CD4-positive, alpha-beta T cell treated with Interleukin-4 for 4 hours (primary cell): ENCODE data around the gene MXD3.

ENCODE experiments used
- DNase-seq: peaks from one replicate; pipeline ENCODE4 v3.0.0-alpha.2; 2020

Gene MXD3

DNA sequence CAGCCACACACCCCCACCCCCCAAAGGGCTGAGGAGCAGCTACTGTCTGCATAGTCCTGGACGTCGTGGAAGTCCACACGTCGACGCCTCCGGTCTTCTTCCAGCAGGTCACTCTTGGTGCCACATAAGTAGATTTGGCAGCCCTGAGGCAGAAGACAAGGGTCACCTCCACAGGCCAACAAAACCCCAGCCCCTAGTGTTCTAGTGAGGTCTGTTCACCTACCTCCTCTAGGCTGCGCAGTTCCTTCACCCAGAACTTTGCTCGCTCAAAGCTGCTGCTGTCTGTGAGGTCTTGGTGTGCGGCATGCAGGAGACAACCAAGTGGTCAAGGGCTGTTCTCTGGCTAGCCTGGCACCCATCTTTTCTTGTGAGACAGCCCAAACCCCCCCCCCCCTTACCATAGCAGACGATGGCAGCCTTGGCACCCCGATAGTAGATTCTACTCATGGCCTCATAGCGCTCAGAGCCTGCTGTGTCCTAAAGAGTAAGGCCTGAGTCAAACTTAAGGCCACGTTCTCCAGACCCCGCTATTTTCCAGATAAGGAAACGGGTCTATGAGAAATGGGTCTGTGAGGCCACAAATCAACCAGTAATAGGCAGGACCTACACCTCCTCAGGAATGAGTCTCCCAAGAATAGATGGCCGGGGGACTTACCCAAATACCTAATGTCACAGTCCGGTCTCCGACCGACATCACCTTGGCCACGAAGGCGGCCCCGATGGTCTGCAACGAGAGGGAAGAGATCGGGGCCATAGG, 9.2 kb downstream of the MXD3 start:
- DNase-seq = no peak

DNA sequence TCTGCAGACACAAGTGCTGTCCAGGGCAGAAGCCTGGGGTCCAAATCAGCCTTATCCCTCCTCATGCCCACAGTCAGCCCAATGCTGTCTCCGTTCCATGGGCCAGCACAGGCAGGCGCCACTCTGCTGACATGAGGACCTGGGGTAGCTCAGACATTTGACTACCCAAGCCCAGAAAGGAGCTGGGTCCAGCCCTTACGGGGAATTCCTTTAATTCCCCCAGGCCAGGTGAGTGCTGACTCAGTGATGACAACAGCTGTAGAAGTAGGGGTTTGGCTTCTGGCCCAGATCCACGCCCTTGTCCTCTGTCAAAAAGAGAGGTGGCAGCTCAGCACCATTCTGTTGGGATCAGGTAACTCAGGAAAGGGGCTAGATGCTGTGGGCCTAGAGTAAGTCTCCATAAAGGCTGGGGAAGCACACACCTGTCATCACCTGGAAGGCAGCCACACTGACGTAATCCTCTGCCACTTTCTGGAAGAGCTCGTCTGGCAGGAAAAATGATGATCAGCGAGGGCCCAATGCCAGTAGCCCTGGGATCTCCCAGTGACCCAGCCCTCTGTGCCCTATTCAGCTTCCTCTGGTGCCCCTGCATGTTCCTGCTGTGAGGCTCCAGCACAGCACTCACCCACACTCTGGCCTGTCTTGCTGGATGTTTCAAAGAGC, 10.1 kb downstream of the MXD3 start:
- peak; percentile 41 for DNase-seq

DNA sequence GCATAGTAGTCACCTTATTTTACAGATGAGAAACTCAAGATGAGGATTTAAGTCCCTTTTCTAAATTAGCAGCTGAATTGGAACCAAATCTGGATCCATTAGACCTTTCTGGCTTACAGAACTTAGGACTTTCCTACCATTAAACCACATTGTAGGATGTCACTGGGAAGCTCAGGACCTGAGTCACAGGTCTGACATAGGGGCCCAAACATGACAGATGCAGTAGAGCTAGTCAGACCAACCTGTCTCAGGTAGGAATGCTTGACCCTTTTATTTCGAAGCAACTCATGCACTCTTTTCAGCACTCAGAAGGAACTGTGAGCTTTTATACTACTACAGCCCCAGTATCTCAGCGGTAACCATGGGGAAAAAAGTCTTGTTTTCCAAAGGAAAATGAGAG, 10.7 kb downstream of the MXD3 start:
- no peak for DNase-seq

DNA sequence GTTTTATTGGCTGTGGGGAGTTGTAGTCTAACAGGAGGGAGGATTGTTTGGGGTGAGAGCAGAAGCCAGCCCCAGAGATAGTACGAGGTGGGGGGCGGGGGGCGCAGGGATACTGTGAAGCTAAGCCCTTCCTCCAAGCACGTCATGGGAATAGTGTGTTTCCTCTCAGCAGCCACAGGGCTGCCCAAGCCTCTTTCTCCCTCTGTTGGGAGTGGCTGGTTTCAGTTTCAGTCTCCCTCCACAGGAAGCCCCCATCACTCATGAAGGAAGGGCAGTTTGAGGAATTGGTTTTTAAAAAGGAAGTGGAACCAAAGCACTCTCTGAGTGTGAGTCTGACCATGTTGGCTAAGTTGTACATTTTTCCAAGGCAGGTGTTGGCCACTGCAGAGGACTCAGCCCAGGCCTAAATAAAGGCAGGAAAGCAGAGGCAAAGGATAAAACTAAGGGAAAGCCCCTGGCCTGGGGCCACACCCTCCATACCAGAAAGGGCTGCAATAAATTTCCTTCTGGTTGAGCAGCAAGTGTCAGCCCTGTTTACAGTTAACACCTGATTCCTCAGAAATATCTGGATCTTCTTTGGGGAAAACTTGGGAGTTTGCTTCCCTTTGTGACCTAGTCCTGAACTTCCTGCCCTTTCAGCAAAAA, 11.3 kb downstream of the MXD3 start:
- DNase-seq = peak; percentile 71

DNA sequence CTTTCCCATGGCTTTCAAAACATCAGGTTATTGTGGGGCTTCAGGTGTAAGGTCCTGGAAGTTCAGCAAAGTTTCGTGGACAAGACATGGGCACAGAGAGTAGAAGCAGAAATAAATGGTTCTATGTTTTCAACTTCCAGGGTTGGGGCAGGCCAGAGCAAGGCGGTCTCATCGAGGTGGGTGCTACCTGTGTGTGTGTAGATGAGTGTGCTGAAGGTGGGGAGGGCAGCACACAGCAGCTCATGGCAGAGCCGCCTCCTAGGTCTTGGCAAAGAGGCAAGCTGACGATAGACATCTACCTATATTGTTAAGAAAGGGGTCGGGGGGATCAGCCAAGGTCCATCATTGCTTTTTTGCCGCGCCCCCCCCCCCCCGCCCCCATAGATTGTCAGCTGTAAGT, 12.0 kb downstream of the MXD3 start:
- DNase-seq = no peak

DNA sequence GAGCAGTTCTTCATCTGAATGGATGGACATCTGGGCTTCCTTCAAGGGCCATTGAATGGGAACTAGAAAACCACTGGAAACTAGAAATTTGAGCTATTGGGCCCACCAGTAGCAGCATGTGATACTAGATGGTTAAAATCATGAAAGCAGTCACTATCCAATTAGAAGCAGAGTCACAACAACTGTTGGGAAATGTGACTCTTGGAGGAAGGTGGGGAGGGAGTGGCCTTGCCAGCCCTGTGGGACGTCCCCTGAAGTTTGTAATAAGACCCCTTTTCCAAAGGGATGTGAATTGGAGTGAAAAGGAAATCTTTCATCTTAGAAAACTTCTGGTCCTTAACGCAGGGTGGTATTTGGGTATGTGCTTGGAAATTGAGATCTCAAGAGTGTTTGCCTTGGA, 13.8 kb downstream of the MXD3 start:
- DNase-seq = no peak

DNA sequence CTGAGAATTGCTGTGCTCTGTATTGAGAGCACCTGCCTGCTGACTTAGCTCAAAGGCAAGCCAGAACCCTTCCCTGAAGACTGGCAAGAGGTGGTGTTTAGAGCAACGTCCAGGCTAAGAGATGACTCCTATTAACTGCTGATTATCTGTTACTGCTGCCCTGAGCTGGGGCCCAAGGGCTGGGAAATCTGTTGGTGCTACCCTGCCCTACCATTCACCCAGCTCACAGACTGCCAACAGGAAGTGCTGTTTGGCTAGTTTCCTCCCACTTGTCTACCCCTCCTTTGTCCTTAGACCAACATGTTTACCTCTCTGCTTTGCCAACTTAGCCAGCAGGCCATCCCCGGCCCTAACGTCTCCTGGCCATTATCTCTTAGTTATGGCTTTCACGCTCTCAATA, 15.1 kb downstream of the MXD3 start:
- no peak for DNase-seq

DNA sequence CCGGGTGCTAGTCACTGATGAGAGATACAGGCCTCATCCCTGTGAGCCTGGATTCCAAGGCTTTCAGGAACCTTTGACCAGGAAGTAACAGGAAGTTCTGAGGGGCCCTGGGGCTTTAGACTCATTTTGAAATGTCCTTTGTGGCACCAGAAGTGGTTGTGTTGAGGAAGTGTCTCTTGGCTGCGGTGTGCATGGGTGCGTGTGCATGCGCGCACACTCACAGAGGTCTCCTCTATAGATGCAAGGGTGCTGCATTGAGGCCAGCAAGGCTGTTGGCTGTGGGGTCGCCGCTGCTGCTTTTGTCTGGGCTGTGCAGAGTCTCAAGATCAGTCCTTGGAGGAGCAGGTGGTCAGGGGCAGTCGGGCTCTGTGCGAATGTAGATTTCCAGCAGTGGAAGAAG, 15.8 kb downstream of the MXD3 start:
- DNase-seq = no peak

DNA sequence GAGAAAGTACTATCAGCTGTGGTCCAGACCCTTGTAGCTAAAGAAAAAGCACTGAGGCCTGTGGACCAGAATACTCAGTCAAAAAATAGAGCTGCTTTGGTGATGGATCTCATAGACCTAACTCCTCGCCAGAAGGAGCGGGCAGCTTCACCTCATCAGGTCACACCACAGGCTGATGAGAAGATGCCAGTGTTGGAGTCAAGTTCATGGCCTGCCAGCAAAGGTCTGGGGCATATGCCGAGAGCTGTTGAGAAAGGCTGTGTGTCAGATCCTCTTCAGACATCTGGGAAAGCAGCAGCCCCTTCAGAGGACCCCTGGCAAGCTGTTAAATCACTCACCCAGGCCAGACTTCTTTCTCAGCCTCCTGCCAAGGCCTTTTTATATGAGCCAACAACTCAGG, 17.1 kb downstream of the MXD3 start:
- no peak for DNase-seq

DNA sequence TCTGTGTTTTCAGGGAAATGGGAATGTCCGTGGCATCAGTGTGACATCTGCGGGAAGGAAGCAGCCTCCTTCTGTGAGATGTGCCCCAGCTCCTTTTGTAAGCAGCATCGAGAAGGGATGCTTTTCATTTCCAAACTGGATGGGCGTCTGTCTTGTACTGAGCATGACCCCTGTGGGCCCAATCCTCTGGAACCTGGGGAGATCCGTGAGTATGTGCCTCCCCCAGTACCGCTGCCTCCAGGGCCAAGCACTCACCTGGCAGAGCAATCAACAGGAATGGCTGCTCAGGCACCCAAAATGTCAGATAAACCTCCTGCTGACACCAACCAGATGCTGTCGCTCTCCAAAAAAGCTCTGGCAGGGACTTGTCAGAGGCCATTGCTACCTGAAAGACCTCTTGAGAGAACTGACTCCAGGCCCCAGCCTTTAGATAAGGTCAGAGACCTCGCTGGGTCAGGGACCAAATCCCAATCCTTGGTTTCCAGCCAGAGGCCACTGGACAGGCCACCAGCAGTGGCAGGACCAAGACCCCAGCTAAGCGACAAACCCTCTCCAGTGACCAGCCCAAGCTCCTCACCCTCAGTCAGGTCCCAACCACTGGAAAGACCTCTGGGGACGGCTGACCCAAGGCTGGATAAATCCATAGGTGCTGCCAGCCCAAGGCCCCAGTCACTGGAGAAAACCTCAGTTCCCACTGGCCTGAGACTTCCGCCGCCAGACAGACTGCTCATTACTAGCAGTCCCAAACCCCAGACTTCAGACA, 17.7 kb downstream of the MXD3 start:
- DNase-seq = no peak

DNA sequence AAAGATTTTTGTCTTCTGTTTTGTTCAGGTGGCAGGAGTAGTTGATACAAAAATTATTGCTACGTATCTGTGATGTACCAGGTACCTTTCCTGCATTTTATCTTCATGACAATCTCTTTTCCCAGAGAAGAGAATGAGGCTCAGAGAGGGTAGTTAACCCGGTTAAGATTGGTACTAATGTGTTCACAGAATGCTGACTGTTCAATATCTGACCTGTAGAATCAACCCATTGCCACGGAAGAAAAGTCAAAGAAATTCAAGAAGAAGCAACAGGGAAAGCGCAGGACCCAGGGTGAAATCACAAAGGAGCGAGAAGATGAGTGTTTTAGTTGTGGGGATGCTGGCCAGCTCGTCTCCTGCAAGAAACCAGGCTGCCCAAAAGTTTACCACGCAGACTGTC, 20.0 kb downstream of the MXD3 start:
- no peak for DNase-seq

DNA sequence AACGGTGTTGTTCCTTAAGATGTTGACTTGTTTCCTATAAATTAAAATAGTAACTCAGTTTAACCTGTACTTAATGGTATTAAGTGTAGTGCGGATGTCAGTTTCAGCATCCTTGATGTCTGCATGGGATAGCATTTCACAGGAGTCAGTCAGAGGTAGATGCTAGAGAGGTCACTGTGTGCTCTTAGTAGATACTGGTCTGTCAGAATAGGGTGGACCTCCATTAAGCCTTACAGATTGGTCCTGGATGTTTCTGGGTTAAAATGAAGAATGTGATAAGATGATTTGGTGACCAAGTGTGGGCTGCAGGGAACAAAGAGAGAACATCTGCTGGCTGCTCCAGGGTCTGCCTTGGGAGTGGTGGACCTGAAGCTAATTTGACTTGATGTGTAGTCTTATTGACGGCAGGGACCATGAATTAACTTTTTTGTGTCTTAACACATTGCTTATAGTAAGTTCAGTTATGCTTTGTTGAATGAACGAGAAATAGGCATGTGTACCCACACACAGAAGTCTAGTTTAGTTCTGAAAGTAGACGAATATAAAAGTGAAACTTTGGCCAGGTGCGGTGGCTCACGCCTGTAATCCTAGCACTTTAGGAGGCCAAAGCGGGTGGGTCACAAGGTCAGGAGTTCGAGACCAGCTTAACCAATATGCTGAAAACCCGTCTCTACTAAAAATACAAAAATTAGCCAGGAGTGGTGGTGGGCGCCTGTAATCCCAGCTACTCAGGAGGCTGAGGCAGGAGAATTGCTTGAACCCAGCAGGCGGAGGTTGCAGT, 20.7 kb downstream of the MXD3 start:
- DNase-seq = no peak

DNA sequence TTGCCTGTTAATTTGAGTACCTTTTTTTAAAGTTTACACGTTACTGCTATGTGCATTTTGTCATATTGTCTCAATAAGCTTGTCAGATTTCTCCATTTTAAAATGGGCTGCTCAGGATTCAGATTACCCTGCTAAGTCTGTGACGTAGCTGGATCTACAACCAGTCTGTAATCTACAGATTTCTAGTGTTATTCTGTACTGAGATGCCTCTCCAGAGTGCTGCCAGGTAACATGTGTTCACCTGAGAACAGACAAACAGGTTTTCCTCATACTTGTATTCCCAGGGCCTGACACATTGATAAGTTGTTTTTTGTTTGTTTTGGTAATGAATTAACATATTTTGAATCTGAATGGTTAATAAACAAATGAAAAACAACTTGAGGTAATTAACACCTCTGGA, 23.5 kb downstream of the MXD3 start:
- no peak for DNase-seq

DNA sequence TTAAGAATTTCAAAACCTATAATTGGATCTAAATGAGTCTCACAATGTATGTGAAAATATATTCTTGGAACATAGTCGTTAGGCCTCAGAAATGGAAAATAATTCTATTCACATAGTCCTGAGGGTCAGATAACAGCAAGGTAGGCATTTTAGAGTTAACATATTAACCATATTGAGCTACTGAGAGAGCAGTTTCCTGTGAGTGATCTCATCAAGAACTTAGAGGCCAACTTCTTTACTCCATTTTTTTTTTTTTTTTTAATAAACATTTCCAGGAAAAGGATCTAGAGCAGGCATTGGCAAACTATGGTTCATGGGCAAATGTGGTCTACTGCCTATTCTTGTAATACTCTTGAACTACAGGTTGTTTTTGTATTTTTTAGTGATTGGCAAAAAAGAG, 34.8 kb downstream of the MXD3 start:
- DNase-seq = no peak

DNA sequence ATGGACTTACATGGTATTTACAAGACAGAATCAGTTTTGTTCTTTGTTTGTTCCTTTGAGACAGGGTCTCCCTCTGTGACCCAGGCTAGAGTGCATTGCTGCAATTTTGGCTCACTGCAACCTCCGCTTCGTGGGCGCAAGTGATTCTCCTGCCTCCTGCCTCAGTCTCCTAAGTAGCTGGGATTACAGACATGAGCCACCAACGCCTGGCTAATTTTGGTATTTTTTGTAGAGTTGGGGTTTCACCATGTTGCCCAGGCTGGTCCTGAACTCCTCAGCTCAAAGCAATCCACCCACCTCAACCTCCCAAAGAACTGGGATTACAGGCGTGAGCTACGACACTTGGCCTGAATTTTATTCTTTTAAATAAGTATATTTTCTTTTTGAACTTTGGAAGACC, 35.8 kb downstream of the MXD3 start:
- DNase-seq = no peak

DNA sequence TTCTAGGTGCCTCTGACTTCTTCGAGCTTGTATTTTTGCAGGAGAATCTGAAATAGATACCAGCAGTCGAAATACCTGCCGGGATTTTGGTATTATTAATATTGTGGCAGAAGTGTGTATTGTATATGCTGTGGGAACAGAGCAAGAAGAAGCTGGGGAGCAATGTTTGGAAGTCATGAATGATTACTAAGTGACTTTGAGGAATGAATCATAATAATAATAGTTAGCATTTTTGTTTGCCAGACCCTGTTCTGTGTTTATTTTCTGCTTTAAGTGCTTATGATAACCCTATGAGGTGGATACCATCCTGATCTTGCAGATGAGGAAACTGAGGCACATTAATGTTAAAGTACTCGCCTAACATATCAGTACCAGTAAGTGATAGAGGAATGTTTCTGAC, 40.6 kb downstream of the MXD3 start:
- no peak for DNase-seq

DNA sequence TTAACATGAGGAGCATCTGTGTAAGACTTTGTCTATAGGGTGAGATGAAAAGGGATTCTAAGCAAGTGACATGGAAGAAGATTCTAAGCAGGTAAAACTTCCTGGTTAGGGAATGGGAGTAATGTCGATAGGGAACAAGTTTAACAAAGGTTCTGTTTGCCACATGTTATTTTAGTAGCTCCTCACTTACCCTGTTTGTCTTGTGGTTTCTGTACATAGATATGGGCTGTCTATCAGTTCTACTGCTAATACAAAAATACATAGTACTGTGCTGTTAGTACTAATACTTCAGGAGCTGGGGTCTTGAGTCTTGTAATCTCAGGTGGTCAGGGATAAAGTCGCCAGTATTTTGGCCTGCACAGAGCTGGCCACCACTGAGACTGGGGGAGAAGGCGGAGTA, 41.0 kb downstream of the MXD3 start:
- DNase-seq = no peak

DNA sequence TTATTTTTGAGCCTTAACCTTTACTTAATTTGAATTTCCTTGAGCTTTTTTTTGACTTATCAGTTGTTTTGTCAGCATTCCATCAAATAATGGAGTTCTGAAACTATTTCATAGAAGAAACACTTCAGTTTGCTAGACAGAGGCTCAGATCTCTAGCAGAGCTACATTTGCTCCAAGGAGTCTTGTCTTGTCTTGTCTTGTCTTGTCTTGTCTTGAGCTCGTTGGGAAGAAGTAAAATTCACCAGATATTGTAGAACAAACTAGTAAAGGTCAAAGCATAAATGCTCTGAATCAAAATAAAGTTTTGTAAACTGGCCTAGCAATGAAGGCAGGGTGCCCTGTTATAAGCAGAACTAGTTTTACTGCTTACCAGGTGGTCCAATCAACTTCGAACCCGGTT, 41.7 kb downstream of the MXD3 start:
- DNase-seq = no peak

DNA sequence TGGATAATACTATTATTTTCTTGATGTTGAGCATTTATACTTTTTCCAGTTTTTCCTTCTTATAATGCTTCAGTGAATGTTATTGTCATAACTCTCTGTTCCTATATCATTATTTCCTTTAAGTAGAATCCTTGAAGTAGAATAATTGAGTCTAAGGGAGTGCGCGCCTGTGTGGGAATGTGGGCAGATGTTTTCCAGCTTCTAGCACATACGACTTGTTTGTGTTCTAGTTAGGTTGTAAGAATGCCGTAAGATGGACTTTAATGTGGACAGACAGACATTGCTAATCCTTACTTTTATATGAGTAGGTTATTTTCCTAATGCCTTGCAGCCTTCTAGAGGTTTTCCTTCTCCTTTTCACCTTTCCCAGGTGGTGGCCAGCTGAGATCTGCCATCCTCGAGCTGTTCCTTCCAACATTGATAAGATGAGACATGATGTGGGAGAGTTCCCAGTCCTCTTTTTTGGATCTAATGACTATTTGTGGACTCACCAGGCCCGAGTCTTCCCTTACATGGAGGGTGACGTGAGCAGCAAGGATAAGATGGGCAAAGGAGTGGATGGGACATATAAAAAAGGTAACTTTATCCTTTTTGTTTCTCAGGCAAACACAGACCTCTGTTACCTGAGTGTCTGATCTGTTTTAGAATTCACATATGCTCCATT, 42.3 kb downstream of the MXD3 start:
- DNase-seq = no peak

DNA sequence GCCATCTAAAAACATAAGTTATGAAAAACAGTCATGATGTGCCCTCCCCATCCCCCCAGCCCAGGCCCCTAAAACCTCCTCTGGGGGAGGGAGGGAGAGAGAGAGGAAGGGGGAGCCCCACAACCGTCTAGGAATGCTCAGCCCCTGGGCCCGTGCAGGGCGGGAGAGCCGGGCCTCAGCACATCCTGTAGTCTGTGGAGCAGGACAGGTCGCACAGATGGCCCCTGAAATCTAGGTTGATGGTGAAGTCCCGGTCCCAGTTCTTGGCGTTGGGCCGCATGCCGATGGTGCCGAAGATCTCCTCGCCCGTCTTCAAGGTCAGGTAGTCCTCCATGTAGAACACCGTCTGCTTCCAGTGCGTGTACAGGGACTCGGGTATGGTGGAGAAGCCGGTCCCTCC, 46.3 kb downstream of the MXD3 start:
- DNase-seq = no peak

DNA sequence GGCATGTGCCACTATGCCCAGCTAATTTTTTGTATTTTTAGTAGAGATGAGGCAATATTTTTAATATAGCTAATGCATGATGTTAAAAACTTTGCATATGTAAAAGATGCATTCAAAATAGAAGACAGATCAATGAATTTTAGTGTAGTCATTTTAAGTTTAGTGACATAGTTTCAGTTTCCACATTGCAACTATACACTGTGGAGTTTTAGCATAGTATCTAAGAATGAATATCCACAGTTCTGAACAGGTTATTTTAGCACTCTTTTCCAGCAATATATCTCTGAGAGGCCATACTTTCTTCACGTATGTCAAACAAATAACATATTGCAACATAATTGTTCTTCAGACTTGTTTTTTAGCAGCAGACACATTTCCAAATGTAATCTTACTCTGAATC, 47.5 kb downstream of the MXD3 start:
- no peak for DNase-seq

DNA sequence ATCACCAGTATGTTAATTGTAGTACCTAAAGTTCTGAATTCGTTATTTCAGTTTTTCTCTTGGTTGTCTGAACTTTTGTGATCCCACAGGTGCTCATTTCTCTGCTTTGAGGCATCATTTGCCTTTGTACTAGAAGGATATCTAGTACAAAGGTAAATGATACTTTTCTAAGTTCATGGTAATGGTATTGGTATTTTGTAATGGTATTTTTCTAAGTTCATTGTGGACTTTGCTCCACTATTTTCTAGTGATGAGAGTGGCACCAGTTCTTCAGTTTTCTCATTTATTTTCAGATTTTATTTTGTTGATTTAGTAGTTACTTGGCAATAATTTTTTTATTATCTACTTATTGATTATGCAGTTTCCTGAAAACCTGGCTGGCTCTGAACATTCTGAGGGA, 50.2 kb downstream of the MXD3 start:
- no peak for DNase-seq
